Stimulated activated CD4-positive, alpha-beta T cell treated with anti-CD3 and anti-CD28 coated beads, Interleukin-12 subunit alpha, Interleukin-12 subunit beta, amount 100 ng/mL, for 48 hours (primary cell): ENCODE measurements around the gene DCP1B.

Experiments
- DNase-seq, 3 donors: peaks; one replicate each; pipeline ENCODE4 v3.0.0-alpha.2; 2020; ENCODE audit warnings: low read depth in 2 of 3, low spot score in 1 of 3

The DCP1B gene

DNA sequence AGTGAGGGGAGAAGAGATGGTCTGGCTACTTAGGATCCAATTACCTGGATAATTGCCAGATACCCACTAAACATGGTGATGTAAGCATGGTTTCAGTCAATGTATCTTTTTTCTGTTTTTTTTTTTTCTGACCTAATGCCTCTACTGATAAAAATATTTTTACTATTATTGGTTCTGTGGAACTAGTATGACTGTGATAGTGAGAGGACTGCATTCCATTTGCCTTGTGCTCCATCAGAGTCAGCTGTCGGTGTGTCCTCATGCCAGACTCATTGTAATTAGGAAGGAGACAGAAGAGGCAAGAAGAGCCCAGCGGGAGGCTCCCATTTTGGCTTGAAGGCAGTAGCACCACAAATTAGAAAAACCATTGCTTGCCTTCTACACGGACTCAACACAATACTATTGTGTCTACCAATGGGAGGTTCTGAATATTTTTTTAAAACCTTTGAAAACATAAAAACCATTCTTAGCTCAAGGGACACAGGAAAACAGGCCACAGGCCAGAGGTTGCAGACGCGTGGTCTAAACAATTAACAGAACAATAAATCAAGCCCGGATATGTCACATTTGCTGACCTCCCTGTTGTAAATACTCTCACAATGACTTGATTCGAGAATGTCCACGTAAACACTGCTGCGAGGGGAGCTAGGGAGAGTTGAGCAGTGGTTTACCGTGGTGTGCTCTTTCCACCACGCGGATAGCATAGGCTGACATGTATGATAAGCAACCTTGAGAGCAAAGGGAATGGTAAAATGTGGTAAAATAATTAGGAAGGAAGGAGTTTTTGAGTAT, 13.5 kb upstream of the DCP1B start:
- no peak for DNase-seq

DNA sequence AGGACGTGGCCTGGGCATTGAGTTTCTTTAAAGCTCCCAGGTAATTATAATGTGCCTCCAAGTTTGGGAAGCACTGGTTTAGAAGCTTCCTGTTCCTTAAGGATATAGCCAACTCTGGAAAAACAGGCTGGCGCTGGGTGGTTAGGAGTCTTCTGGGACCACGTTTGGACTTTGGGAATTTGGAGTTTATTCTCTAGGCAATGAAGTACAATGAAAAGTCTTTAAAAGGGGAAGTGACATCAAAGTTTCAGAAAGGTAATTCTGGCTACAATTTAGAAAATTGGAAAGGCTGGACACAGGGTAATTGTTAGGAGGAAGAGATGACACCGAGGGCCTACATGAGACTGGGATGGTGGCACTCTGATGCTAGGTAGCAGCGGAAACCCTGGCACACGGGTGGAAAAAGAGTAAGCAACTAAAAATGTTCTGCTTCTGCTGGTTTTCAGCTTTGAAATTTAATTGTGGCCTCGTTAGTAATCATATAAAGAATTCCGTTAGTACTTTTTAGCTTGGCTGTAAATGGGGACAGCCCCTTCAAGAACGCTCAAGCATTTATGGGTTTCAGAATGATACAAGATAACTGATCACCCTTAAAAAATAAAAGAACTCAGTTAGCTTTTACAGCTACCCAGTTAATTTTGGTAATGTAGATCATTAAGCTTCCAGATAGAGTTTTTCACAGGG, 12.7 kb upstream of the DCP1B start:
- DNase-seq, result no peak

DNA sequence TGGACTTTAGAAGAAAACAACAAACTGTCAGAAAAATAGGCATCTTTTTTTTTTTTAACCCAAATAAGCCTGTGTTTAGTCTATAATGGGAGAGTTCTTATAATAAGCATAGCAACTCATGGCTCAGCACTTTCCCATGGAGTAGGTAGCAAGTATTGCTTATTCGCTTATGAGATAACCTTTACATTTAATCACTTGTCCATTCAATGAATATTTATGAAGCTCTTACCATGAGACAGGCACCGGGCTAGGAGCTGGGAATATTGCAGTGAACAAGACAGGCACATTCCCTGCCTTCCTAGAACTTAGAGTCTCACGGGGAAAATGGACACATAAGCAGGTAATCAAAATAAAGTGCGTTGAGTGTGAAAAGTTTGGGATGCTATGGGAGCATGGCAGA, 10.0 kb upstream of the DCP1B start:
- no peak for DNase-seq

DNA sequence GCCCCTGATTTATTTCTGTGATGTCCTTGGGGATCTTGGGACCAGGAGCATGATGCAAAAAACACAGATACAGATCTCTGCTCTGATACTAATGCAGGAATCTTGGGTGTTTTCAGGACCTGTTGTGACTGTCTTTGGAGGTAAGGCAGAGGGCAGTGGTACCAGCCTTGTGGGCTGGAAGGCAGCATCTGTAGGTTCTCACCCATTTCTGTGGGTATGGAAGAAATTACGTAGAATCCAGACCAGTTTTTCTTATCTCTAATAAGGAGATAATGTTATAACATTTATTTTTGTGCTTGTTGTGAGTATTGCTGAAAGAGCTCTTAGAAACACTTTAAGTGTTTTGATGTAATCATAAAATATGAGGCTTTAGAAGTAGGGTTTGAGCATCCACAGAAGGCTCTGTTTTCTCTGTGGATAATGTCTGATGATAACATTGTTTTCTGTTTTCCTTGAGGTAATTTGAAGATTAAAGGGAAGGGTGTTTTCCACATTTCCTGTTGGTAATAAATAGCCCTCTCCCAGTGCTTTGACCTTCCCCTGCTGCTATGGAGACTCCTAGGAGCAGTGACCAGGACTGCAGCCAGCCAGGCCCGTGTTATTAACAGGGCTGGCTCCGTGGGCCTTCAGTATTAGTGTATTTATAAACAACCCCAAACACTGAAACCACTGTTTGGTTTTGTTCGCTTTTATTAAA, 9.4 kb upstream of the DCP1B start:
- DNase-seq, result no peak

DNA sequence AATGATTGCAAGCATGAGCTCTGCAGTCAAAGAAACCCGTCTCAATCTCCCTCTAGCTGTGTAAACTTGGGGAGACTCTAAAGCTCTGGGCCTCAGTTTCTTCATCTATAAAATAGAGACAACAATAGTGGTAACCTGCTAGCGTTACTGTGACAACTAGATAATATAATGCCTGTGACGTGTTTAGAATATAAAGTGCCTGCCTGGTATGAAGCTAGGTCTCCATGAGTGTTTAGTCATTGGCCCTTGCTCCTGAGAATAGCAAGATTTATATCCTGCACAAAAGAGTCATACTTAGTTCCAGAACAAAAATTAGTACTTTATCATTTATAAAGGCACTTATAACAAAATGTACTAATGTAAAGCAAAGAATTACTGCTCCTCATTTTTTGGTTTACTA, 8.8 kb upstream of the DCP1B start:
- no peak for DNase-seq

DNA sequence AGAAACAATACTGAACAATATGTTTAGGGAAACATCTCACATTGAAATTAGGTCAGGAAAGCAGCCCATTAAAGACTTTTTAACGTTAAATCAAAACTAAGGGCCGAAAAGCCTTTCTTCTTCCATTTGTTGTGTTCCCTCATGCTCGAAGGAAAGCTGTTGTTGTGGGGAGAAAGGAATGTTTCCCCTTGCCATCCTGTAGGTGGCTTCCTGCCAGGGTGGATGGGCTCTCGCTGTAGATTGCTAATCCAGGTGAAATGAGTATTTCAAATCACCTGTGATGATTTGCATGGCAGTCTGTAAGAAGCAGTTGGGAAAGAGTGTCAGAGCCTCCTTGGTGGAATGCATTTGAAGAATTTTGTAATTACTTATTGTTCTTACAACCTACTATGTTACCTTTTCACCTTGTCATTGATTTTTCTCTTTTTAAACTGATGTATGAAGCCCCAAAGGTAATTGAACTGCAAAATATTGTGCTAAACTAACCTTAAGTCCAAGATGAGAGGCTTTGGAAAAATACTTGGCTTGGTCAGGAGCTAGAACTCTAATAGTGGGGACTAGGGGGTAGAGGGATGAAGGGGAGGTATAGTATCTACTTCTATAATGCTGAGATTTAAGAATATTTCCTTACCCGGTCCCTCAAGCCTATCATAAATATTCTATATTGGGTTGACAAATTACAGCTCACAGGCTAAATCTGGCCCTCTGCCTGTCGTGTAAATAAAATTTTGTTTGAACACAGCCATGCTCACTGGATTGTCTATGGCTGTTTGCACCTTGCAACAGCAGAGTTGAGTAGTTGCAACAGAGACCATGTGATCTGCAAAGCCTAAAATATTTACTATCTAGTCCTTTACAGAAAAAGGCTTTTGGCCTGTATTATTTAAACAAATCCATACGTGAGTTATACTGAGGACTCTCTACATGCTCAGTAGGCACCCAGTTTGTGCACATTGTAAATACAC, 7.7 kb upstream of the DCP1B start:
- DNase-seq, result no peak

DNA sequence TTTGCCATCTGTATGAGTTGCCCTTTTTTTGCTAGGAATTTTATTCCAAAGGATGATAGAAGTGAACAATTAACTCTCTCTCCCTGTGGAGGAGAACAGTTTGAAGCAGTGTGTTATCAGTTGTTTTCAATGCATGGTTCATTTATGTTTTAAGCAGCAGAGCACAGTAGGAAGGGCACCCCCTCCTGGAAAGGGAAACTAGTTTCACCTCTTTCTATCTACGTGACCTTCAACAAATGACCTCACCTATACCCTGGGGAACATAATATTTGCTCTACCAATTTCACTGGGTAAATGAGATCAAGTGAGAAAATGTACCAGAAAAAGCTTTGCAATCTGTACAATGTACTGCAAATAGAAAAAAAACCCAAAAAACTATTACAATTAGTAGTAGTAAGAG, 5.4 kb upstream of the DCP1B start:
- no peak for DNase-seq

DNA sequence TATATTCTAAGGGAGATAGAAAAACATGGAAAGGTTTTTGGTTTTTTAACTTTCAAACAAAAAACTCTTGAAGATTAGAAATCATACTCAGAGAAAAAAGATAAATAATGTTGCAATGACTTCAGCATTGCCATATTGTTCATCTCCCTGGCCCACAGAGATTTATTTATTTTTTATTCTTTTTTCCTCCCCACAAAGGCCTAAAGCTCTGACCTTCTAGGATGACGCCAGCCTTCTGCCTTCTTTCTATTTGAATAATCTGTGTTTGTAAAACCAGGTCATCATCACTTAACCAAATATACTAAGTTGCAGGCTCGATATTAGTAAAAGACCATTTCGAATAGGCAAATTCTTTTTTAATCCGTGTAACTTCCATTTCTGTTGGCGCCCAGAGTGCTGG, 4.4 kb upstream of the DCP1B start:
- no peak for DNase-seq

DNA sequence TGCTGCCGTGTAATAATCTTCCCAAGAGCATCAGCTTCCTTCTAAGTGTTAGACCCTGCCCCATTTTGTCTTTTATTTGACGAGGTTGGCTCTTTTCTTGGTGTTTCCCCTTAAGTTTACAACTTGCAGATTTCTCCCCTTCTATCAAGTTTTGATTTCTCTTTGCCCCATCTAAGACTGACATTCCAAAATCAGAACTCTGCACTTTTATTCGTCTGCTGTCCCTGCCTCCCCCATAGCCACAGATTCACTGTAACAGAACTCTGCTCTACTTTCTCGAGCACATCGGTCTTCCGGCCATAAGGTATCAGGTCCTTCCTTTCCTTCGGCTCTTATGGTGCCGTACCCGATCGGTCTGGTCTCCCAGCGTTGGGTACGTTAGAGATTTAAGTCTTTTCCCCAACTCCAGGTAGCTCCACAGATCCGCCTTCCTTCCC, 563 bp downstream of the DCP1B start:
- peak in 1 of 3 donors; percentile 5 for DNase-seq

DNA sequence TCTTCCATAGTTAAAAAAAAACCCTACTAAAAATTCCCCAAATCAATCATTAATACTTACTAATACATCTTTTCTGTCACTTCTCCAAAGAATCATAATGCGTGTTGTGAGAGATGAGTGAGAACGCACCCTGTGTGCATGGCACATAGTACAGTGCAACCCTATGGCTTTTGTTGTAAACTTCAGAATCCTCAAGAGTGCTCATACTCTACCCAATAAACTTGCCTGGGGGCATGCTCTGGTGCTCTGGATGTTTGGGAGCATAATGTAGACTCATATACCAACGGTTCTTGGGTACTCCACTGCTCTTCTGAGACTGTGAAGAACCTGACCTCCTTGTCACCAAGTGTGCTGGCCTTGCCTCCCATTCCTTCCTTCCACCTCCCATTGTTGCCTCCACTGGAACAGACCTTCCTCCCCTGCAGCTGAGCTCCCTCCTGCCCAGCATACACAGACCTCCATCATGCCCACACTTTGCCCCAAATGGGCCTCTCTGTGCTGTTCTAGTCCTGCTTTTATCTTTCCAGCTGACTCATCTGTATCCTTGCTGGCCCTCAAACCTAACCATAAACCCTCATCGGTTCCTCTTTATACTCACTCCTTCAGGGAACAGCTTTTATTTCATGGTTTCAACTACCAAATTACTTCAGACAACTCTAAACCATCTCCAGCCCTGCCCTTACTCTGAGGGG, 8.9 kb downstream of the DCP1B start:
- no peak for DNase-seq

DNA sequence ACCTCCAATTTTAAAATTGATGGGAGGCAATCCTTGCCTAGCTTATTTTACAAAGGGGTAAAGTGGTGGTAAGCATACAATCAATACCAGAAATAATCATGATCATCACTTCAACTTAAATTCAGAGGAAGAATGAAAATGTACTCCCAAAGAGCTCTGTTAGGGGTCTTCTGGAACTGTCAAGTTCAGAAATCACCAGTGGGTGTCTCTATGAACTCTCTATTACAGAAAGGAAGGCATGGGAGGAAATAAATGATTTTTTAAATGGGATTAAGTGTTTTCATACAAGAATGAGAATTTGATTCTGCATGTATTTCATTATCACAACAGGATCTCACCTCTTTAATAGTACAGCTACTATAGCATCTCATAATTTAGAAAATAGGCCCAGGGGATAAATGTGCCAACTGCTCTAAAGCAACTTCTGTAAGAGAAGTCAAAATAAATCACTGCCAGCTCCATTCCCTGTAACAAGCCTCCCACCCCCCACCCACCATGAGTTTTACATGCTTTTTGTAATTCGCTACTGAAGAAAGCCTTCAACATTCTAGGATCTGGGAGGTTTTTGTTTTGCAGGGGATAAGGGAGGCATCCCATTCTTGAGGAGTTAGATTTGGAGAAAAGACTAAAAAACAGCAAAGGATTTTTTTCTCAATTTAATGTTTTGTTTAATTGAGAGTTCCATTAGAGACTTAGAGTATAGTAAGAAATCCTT, 9.7 kb downstream of the DCP1B start:
- no peak for DNase-seq

DNA sequence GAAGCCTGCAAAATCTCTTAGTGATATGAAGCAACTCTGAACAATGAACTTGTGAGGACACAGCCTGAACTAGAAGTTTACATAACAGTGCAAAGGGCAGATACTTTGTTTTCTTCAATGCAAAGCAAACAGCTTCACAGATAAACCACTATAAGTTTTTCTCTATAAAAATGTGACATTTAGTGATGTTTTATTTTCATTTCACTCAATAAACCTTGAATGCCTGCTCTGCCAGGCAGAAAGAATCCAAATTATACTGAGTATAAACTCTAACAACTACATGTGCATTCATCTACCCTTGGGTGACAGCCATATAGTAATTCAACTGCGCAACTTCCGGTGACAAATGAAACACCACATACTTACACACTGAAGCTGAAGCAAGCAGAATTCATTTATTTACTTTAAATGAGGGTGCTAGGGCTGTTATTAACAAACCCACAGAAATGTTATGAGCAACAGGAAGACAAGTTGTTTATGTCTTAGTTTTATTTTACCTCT, 10.3 kb downstream of the DCP1B start:
- DNase-seq, result no peak

DNA sequence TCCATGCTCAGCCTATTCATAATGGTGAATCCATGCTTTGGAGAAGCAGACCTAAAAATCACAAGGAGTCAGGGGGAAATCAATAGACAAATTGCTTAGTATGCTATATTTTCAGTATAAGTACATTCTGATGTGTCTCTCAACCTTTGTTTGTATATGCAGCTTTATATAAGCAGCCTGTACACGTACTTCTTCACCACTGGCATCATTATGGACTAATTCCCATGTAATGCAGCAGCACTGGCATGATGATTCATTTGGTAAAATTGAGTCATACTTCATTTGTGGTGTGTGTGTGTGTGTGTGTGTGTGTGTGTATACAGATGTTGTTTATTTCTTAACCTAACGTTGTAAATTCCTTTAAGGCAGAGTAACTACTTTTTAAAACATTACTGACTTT, 10.9 kb downstream of the DCP1B start:
- no peak for DNase-seq

DNA sequence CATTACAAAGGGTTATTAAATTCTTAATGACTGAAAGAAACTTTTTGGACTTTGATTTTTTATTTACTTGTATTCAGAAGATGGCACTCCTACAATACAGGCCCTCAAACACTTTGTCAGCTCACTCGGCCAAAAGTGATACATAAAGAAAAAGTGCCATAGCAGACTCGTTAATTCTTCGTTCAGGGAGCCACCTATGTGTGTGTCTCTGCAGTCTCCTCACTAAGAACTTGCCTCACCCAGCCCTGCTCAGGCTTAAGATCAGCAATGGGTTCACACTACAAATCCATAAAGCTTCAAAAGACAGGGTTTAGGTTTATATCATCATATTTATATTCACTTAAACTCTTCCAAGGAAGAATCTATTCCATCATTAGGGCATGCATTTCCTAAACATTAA, 11.5 kb downstream of the DCP1B start:
- DNase-seq, result no peak

DNA sequence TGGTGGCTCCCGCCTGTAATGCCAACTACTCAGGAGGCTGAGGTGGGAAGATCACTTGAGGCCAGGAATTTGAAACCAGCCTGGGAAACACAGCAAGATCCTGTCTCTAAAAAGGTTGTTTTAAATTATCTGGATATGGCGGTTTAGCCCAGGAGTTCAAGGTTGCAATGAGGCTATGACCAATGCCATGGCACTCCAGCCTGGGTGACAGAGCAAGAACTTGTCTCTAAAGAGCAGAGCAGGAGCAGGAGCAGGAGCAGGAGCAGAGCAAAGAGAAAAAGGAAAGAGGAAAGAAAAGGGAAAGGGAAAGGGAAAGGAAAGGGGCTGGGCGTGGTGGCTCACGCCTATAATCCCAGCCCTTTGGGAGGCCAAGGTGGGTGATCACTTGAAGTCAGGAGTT, 15.1 kb downstream of the DCP1B start:
- DNase-seq, result no peak

DNA sequence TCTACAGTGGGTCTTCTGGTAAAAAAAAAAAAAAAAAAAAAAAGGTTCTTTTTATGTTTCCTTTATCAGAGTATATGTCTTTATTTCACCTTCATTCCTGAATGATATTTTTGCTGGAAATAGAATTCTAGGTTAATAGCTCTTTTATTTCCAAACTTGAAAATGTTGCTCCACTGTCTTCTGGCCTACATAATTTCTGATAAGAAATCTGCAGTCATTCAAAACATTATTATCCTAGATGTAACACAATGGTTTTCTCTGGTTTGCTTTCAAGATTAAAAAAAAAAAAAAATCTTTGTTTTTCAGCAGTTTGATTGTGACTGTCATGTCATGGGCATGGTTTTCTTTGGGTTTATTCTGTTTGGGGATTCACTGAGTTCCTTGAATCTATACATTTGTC, 19.5 kb downstream of the DCP1B start:
- no peak for DNase-seq

DNA sequence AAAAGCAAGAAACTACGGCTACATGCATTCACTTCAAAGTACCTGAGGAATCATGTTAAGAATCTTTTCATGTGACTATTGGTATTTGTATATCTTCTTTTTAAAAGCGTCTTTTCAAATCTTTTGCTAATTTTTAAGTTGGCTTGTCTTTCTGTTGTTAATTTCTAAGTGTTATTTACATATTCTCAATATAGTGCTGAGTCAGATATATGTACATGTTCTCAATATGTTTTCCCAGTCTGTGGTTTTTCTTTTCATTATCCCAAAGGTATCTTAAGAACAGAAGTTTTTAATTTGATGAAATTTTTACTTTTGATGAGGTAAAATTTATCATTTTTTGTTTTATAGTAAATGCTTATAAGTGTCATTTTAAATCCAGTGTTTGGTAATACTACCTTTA, 24.0 kb downstream of the DCP1B start:
- DNase-seq, result no peak

DNA sequence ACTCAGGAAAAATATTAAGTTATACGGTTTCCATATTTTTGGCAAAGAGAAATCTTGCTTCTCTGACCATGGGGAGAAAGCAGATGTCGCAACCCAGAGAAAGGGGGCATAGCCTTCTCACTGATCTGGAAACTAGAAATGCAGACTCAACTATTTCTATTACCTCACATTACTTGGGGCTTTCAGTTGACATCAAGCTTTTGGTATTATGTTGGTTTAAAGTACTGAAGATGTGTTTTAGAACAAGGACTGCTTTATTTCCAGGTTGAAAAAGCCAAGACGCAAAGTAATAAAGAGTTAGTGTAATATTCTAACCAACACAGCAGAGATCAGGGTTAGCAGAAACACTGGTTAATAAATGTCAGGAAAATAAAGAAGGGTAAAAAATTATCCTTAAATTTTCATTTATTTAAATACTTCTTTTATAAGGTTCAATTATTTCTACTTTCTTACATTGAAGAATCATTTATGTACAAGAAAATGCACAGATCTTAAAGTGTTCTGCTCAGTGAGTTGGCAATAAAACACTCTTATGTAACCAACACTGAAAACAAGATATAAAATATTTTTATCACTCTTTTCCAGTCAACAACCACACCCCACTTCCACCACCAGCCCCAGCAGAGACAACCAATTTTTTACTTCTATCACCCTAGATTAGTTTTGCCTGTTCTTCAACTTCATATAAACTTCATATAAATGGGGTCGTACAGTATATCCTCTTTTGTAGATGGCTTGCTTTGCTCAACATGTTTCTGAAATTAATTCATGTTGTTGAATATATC, 26.0 kb downstream of the DCP1B start:
- no peak for DNase-seq

DNA sequence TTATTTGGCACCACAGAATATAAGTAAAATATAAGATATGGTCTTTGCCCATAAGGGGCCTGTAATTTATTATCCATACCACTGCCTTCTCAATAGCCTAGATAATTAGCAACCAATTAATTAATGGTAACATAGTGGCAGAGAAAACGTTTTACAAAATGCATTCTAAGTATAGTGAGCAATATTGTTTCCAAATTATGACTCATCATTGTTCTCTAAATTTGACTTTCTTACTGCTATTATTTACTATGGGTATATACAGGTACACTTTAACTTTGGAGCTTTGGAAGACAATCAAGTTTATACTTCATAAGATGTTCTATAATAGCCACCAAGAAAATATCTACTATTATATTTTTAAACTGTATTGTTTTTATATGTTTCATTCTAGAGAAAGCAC, 26.7 kb downstream of the DCP1B start:
- no peak for DNase-seq
